Endothelial cell of umbilical vein (primary cell): ENCODE data around the gene LCN15. TPM values are rescaled to one million over a fixed set of nuclear protein-coding genes. Genes with fewer than 3 reads are reported as not detected.
A peak's percentile ranks its signal among the peaks of the same experiment; 100 is the strongest.

Experiments used
- BruUV-seq: library from RNA; stranded (reverse); fragments of 400-500 nt; replicated peaks from 2 replicates; lab custom pipeline; 2021; lab: Mats Ljungman, UMichigan
- CTCF ChIA-PET: fragments of 300-600, 350-600 bp; sonication (Branson Sonifier 250); formaldehyde crosslinking; loops from one replicate; lab custom pipeline; 2021; ENCODE audit warnings: antibody characterized with exemption, inconsistent platforms; lab: Charles Lee
- POLR2A ChIA-PET: fragments of 300-600, 350-600 bp; sonication (Branson Sonifier 250); formaldehyde crosslinking; loops from one replicate; lab custom pipeline; 2021; ENCODE audit warnings: antibody characterized with exemption, inconsistent platforms; lab: Charles Lee
- DNase-seq: peaks from one replicate; pipeline ENCODE4 v3.0.0-alpha.2; 2011; ENCODE audit warnings: low read depth, low spot score
- FAIRE-seq: peaks from 2 replicates; lab custom pipeline; 2011; peaks lifted over from hg19 to GRCh38; lab: Jason Lieb, UNC
- H2AFZ ChIP-seq: 2 replicates; pipeline ENCODE4 v1.6.0; 2012; ENCODE audit warnings: low read depth, low read length, control low read depth, inconsistent platforms
- H3K27ac ChIP-seq: 2 replicates; pipeline ENCODE4 v1.5.1; 2011; ENCODE audit warnings: low read depth, mild to moderate bottlenecking, control low read depth, low read length, moderate library complexity; ENCODE audit not compliant: insufficient read depth
- H3K27me3 ChIP-seq, 2 experiments: 2 replicates each; pipeline versions ENCODE4 v1.6.0 to v1.6.1; 2011; ENCODE audit warnings: low read length in 2 of 2, mixed read lengths in 1 of 2; ENCODE audit not compliant: control insufficient read depth in 2 of 2, insufficient read depth in 2 of 2
- H3K36me3 ChIP-seq, 2 experiments: 2 replicates in 1 of 2; 3 replicates in 1 of 2; pipeline ENCODE4 v1.5.1; 2011; ENCODE audit warnings: low read length in 2 of 2, mild to moderate bottlenecking in 1 of 2, moderate library complexity in 1 of 2; ENCODE audit not compliant: control insufficient read depth in 2 of 2, insufficient read depth in 2 of 2; ENCODE audit errors: extremely low read depth in 1 of 2
- H3K4me1 ChIP-seq: 3 replicates; pipeline ENCODE4 v1.5.1; 2011; ENCODE audit warnings: mild to moderate bottlenecking, low read length; ENCODE audit not compliant: control insufficient read depth, insufficient read depth; ENCODE audit errors: extremely low read depth
- H3K4me2 ChIP-seq: 2 replicates; pipeline ENCODE4 v1.6.1; 2011; ENCODE audit warnings: low read length, control low read depth, mixed read lengths; ENCODE audit not compliant: insufficient read depth
- H3K4me3 ChIP-seq, 3 experiments: fragments of 200-600 bp in 1 of 3; sonication (generic), shearing (Covaris generic) in 1 of 3; replicated peaks in 1 of 3; 2 replicates each; pipeline ENCODE4 v1.5.1; 2011 to 2016; ENCODE audit warnings: control low read depth in 3 of 3, low read length in 3 of 3, mild to moderate bottlenecking in 2 of 3, inconsistent platforms in 1 of 3, low read depth in 1 of 3, moderate library complexity in 1 of 3; ENCODE audit not compliant: insufficient read depth in 1 of 3
- H3K79me2 ChIP-seq: 2 replicates; pipeline ENCODE4 v1.6.0; 2012; ENCODE audit warnings: low read length, inconsistent platforms; ENCODE audit not compliant: control insufficient read depth, insufficient read depth
- H3K9ac ChIP-seq: replicated peaks from 2 replicates; pipeline ENCODE3; 2011; ENCODE audit warnings: low read length, control low read depth; ENCODE audit not compliant: insufficient read depth; ENCODE audit errors: extremely low read depth
- H3K9me1 ChIP-seq: replicated peaks from 3 replicates; pipeline ENCODE4 v1.6.0; 2011; ENCODE audit warnings: mild to moderate bottlenecking, low read length; ENCODE audit not compliant: control insufficient read depth, insufficient read depth; ENCODE audit errors: extremely low read depth
- H3K9me3 ChIP-seq: replicated peaks from 2 replicates; pipeline ENCODE4 v1.5.1; 2012; ENCODE audit warnings: low read length, inconsistent platforms; ENCODE audit not compliant: control insufficient read depth, insufficient read depth
- H4K20me1 ChIP-seq: replicated peaks from 2 replicates; pipeline ENCODE3; 2011; ENCODE audit warnings: mild to moderate bottlenecking, low read length; ENCODE audit not compliant: control insufficient read depth, insufficient read depth; ENCODE audit errors: extremely low read depth
- EZH2 ChIP-seq: IDR thresholded peaks from 2 replicates; pipeline ENCODE4 v1.6.1; 2012; ENCODE audit warnings: borderline replicate concordance, low read depth, mild to moderate bottlenecking, moderate library complexity, low read length, inconsistent platforms; ENCODE audit not compliant: severe bottlenecking
- FOS ChIP-seq: IDR thresholded peaks from 2 replicates; pipeline ENCODE4 v1.6.1; 2011; ENCODE audit warnings: mild to moderate bottlenecking, low read length, moderate library complexity, borderline replicate concordance; ENCODE audit not compliant: insufficient read depth
- GATA2 ChIP-seq: IDR thresholded peaks from 2 replicates; pipeline ENCODE4 v1.7.0; 2011; ENCODE audit warnings: low read depth, mild to moderate bottlenecking, moderate library complexity, mixed read lengths, low read length; ENCODE audit not compliant: insufficient read length, insufficient read depth
- JUN ChIP-seq: IDR thresholded peaks from 2 replicates; pipeline ENCODE4 v1.6.1; 2011; ENCODE audit warnings: borderline replicate concordance, low read depth; ENCODE audit not compliant: insufficient read length, insufficient read depth
- MYC ChIP-seq: IDR thresholded peaks from one replicate; pipeline ENCODE4 v1.6.1; 2011; ENCODE audit warnings: mild to moderate bottlenecking, low read depth, low read length
- POLR2A ChIP-seq: IDR thresholded peaks from 2 replicates; pipeline ENCODE4 v1.6.1; 2012; ENCODE audit warnings: low read depth, mild to moderate bottlenecking, control low read depth, low read length
- dilution Hi-C: fragments of 300-500 bp; cut with MboI; formaldehyde crosslinking; loops from one replicate; pipeline ENCODE4 v1.15.0; 2019; ENCODE audit warnings: low sequenced_read_pairs; ENCODE audit not compliant: extremely low pct_ligation_motif_present
- intact Hi-C: fragments of 100-400 bp; cut with micrococcal nuclease; formaldehyde crosslinking; loops from one replicate; pipeline ENCODE4 v1.10.0; 2022
- polyA plus RNA-seq, 4 experiments: library from polyadenylated mRNA; depleted of rRNA in 3 of 4; stranded (reverse) in 3 of 4; unstranded in 1 of 4; fragments of >200 nt; gene quantifications; 2 replicates each; pipeline versions ENCODE4 v1.2.1 to v1.2.3, GENCODE V29; 2011 to 2012; ENCODE audit warnings: missing spikeins in 1 of 4
- total RNA-seq: library from RNA; stranded (reverse); gene quantifications from 2 replicates; pipeline ENCODE4 v1.2.3, GENCODE V29; 2021
- TF ChIP-seq, protein P1 (sequence below), 2 donors: IDR thresholded peaks; 1 replicate in 1 of 2; 2 replicates in 1 of 2; pipeline ENCODE4 v1.5.1; 2011; ENCODE audit warnings: low read length in 2 of 2, mild to moderate bottlenecking in 2 of 2, moderate library complexity in 2 of 2, control low read depth in 1 of 2, inconsistent platforms in 1 of 2, low read depth in 1 of 2; ENCODE audit not compliant: insufficient read depth in 1 of 2; ENCODE audit errors: extremely low read depth in 1 of 2
- TF ChIP-seq, protein P2 (sequence below): IDR thresholded peaks from 2 replicates; pipeline ENCODE4 v1.6.1; 2011; ENCODE audit not compliant: insufficient read depth, insufficient read length

Gene LCN15
- total and polyA plus RNA-seq, 2 donors (not counting 3 experiments of a cell fraction or from before 2014, with no cell fraction given): not detected

DNA sequence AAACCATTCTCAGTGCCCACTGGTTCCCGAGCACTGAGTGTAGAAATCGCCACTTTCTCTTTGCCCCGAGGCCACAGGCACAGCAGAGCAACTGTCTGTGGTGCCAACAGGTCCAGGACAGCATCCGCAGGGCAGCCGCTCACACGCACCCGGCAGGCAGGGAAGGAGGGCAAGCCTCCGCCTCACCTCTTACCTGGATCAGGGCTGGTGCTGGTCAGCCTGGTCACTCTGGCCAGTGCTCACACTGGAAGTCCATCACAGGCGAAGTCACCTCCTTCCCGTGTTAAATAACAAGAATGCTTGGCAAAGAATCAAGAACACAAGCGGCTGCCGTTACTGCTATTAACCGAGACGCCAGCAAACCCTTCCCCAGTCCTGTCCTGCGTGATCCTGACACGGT, 38.2 kb downstream of the LCN15 start:
- CTCF ChIA-PET: interaction anchor here (1.3 to 3.0 kb wide), 4 partner anchors 12 to 32 kb away, joined by 3 to 16 read pairs (median 6); partner anchors contain the start of gene LCN8
- Histone ChIP-seq H3K4me2 (peak overlapping the region; percentile 67), H3K4me3 (peak overlapping the region; percentile 18 to 89 (median 70)), H3K36me3 (peaks cover 12 to 36% of the 10 kb centered on the region in 2 experiments), H3K27me3 (no peaks in the 10 kb centered on the region), H3K9me3 (no peaks in the 10 kb centered on the region), H2AFZ (no peak overlapping the region), H3K79me2 (peaks cover 81% of the 10 kb centered on the region), H3K9me1 (no peaks in the 10 kb centered on the region), H3K27ac (peak overlapping the region; percentile 30), H3K9ac (peak overlapping the region; percentile 67), H3K4me1 (peaks cover 48% of the 10 kb centered on the region), H4K20me1 (no peaks in the 10 kb centered on the region)
- POLR2A ChIA-PET: interaction anchor here (1.1 to 3.3 kb wide), 4 partner anchors 7 to 40 kb away, joined by 8 to 32 read pairs (median 15); partner anchors contain the start of gene AGPAT2
- FAIRE-seq (peak; percentile 62), DNase-seq (no peak)
- dilution Hi-C loops: no loop called here
- intact Hi-C loops: loop anchor here (5.0 kb wide), 1 partner anchor 66 kb away; the partner anchor contains the start of gene TMEM141
- BruUV-seq: no TSS peak
- TF ChIP-seq POLR2A (peak; percentile 61), GATA2 (no peak), FOS (no peak), EZH2 (no peak), MYC (no peak), JUN (no peak)
- TF ChIP-seq, protein P1, sequence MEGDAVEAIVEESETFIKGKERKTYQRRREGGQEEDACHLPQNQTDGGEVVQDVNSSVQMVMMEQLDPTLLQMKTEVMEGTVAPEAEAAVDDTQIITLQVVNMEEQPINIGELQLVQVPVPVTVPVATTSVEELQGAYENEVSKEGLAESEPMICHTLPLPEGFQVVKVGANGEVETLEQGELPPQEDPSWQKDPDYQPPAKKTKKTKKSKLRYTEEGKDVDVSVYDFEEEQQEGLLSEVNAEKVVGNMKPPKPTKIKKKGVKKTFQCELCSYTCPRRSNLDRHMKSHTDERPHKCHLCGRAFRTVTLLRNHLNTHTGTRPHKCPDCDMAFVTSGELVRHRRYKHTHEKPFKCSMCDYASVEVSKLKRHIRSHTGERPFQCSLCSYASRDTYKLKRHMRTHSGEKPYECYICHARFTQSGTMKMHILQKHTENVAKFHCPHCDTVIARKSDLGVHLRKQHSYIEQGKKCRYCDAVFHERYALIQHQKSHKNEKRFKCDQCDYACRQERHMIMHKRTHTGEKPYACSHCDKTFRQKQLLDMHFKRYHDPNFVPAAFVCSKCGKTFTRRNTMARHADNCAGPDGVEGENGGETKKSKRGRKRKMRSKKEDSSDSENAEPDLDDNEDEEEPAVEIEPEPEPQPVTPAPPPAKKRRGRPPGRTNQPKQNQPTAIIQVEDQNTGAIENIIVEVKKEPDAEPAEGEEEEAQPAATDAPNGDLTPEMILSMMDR (IDR thresholded peaks at IDR 0.05; ENCODE audit: extremely low read depth in 1 of 2, insufficient read depth in 1 of 2, low read depth in 1 of 2, low read length in 2 of 2): no peak
- TF ChIP-seq, protein P2, sequence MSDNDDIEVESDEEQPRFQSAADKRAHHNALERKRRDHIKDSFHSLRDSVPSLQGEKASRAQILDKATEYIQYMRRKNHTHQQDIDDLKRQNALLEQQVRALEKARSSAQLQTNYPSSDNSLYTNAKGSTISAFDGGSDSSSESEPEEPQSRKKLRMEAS: no peak
